GM21786 (cell line): ENCODE results near the gene GDF11.

ENCODE experiments used
- ATAC-seq: cut with Tn5 transposase; IDR thresholded peaks from one replicate; pipeline ENCODE4 v1.9.1; 2021; ENCODE audit not compliant: unreplicated experiment

Gene GDF11

DNA sequence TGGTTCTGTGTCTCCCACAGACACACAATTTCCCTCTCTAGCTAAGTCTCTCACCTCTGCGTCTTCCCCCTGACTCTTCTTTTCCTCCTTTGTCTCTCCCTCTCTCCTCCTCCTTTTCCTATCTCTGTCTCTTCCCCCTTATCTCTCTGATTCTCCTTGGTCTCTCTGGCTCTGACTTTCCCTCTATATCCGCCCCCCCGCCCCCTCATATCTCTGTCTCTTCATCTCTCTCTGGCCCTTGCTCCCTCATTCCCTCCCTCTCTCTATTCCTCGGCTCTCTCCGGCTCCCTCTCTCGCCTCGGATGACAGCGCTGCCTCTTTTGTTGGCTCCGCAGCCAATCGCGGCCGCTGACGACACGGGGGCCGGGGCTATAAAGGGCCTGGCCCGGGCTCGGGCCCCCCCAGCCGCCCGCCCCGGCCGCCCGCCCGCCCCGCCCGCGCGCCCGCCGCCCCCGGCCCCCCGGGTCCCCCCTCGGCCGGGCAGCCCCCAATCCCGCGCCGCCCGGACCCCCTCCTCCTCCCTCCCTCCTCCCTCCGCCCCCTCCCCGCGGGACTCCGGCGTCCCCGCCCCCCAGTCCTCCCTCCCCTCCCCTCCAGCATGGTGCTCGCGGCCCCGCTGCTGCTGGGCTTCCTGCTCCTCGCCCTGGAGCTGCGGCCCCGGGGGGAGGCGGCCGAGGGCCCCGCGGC is at the start of gene GDF11:
Gene GDF11 (plus strand): TSS at position 404 of the 687 bp plus-strand sequence. CDS start 195 bp downstream, at position 599.
- peak; percentile 31 for ATAC-seq

DNA sequence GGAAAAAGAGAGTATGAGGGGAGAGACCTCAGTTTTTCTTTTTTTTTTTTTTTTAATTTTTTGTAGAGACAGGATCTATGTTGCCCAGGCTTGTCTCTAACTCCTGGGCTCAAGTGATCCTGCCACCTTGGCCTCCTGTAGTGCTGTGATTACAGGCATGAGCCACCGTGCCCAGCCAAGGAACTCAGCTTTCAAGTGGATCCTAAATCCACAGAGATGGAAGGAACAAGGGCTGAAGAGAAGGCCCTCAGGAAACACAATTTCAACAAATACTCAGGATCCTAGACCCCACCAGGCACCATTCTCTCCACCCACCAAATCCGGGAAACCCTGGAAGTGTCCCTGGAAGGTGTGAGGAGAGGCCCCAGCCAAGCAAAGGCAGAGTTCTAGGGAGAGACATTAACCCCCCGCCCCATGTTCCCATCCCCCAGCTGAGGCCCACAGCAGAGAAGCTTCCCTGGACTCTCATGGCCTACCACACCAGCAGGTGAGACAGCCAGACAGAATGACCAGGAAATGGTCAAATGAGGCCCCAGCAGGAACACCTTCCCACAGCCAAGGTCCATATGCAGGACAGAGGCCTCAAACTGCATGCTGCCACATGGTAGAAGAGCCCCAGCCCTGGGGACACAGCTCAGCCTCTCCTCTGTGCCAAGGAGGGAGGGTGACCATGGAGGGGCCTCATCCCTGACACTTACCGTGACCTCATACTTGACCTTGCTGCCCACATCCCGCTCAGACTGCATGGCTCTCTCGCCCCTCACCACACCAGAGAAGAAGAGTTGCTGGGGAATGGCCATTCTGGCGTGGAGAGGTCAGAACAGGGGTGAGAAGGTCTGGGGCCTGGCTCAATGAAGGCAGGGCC is 49.4 kb upstream of the GDF11 start:
- no peak for ATAC-seq

GRCh38 chr12:55694188-55694515 is 48.8 kb upstream of the GDF11 start:
- no peak for ATAC-seq

DNA sequence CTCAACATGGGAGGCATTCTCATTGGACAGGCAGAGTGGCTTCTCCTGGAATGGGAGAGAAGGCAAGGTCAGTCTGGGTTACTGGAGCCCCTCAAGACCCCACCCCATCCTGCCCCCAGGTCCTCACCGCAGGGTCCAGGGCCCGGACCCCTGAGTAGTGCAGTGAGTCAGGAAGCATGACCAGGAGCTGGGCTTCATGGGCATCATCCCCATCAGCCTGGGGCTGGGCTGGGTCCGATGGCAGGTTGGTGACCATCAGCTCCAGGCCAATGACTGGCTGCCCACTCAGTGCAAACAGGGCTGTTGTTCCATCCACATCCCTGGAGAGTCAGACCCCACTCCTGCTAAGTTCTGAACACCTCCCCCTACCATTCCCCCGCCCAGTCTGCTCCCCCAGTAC is 48.3 kb upstream of the GDF11 start:
- no peak for ATAC-seq

DNA sequence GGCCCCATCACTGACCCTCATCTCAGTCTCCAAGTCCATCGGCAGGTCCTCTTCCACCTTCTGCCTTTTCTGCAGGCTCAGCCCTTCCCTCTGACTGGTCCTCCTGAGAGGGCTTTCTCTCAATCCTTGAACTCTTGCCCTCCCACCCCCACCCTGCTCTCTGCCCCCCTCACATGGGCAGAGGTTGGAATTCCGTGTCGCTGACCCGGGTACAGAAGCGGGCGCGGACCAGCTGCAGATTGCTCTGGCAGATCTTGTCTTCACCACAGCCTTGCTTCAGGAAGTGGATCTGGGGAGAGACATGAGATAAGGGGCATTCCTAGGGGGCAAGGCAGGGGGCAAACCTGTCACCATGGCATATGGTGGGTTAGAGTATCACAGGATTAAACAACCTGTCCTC is 47.6 kb upstream of the GDF11 start:
- ATAC-seq = no peak

DNA sequence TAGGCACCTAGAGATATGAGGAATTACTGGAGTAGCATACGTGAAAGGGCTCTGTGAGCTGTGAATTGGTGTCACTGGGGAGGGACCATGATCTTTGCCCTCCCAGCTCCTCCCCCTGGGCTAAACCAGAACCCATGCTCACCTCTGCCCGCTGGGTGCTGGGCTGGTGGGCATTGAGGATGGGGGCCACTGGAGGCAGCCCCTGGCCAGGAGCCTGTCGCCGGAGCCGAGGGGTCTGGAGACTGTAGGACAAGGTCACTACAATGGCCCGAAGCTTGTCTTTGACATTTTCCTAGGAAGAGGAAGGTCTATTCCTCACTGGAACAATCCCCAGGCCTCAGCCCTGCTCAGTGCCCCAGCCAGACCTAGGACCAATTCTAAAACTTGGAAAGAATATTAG is 46.8 kb upstream of the GDF11 start:
- no peak for ATAC-seq

- ATAC-seq = no peak
These were observed 46.0 kb upstream of the GDF11 start for GRCh38 chr12:55696796-55697462.

- no peak for ATAC-seq
These were observed 45.2 kb upstream of the GDF11 start for GRCh38 chr12:55697686-55698085.

DNA sequence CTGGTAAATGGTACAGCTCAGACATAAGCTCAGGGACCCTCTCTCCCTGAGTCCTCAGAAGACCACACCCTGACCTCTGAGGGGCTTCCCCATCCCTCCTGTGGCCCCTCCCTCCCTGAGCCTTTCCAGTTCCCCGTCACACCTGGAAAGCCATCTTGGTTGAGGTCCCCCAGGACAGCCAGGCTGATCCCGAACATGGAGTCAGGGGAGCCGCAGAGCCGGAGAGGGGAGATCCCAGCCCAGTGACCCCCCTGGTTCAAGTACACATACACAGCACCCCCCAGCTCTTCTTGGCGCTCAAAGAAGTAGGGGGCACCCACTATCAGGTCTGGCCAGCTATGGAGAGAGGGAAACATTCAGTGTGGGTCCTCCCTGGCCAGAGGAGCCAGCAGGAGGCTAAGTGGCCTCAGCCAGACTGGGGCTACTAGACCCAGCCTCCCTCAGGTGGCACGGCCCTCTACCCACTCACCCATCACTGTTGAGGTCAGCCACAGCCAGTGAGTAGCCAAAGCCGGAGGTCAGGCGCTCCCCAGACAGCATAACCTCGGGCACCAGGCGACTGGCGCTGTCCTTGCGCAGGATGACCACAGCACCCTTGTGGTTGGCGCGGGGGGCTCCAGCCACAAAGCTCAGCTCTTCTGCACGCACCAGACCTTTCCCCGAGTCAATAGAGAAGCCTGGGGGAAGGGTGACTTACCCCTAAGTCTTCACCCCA is 44.5 kb upstream of the GDF11 start:
- ATAC-seq = no peak

DNA sequence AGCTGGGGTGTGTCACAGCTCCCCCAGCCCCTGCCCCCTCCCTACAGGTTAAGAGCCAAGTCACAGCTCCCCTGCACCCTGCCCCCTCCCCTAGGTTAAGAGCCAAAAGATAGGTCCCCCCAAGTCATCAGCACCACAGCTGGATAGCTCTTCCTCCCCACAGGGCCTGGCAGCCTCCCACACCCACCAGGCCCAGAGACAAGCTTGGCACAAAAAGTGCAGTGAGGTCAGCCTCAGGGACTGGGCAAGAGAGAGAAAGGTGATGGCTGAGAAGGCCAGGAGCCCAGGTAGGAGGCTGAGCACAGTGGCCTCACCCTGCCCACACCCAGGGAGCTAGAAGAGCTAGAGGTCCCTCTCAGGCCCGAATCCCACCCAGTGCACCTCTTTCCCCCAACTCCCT is 44.0 kb upstream of the GDF11 start:
- ATAC-seq = no peak

GRCh38 chr12:55699471-55700055 is 43.4 kb upstream of the GDF11 start:
- no peak for ATAC-seq

DNA sequence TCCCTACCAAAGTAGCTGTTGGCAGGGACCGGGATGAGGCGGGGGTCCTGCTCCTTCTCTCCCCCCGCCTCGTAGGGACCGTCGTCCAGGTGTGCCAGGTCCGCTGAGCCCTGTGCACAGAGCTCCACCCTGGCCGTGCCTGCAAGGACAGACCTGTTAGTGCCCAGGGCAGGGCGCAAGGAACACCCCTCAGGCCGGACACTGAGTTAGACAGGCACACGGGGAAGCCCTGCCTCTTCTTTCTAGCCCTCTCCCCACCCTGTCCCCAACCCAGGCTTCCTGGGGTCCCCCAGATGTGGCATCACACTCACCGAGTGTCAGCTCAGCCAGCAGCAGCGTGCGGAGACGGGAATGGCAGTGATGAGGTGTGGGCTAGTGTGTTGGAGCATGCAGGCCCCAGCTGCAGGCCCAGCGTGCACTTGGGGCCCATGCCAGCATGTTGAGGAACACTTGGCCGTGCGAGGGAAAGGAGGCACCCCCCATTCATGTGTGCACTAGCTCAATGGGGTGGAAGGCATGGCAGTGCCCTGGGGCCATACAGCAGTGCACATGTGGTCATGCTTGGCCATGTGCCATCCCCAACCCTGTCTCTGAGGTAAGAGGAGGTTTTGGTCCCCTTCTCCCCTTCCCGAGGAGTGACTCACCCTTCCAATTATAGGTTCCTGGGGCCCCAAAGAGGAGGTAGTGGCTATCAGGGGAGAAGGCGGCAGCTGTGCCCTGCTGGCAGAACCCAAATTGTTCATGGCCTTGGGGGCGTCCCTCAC is 42.5 kb upstream of the GDF11 start:
- no peak for ATAC-seq

DNA sequence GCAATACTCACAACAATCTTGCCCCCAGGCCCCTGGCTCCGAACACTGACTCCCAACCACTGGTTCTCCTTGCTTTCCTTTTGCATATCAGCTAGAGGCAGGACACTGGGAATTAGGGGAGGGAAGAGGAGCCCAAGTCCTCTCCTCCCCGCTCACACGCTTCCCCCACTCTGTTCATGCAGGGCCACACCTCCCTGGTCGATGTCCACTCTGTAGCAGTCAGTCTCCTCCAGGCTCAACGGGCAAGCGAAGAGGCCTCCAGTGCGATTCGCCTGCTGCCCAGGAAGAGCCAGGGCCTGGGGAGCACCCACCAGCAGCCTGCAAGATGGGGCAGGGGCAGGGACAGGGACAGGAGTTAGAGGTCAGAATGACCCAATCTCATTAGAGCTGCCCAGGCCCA is 40.1 kb upstream of the GDF11 start:
- ATAC-seq = no peak

GRCh38 chr12:55703288-55703687 is 39.6 kb upstream of the GDF11 start:
- ATAC-seq = no peak

DNA sequence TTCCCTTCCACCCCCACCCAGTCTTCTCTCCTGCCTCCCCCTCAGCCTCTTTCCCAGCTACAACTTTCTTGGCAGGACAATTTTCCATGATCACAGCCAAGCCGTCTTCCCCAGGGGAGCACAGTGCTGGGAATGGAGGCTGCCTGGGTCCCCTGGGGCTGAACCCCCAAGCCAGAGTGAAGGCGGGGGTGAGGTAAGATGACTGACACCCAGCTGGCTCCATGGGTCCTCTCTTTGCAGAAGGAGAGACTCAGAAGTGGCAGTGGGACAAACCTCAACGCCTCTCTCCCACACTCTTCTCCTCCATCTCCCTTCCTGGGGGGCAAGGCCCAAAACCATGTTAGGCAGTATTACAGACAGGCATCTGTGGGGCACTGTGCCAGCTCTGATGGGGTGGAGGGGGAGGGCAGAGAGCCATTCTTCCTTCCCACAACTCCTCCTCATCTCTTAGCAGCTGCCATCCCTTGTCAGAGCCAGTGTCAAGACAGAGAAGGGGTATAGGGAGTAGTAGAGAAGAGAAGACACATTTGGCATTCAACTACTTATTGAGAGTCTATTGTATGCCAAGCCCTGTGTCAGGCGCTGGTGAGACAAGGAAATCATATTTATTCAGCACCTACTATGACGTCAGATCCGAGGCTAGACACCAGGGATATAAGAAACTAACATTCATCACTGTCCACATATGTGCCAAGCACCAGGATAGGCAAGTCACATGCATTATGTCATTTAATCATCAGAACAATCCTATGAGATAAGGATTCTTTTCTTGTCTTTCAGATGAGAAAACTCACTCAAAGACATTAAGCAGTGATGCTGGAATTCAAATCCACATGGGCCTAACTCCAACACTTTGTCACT is 38.8 kb upstream of the GDF11 start:
- ATAC-seq = no peak

GRCh38 chr12:55704824-55705718 is 37.9 kb upstream of the GDF11 start:
- ATAC-seq = no peak

GRCh38 chr12:55705782-55706402 is 37.0 kb upstream of the GDF11 start:
- no peak for ATAC-seq
